ENCODE results near the gene PHC3.

PHC3 gene

DNA sequence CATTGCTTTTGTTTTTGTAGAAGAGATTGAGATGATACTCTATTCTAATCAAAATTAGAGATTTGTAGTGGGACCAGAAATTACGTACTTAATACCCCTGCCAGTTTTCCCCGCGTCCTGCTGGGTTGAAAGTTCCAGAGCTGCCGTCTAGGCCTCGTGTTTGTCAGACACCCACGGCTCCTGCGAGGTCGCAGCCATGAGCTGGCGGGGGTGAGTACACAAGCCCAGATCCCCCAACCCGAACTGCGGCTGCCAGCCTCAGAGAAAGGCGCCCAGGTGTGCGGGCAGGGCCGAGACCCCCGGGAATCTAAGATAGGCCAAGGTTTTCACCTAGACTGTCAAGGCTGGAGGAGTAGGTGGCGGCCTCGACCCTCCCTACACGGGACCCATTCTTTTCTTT is 117.4 kb downstream of the PHC3 start:
- TF ChIP-seq CTCF (IDR thresholded peaks at IDR 0.05; ENCODE audit: insufficient read depth, low read length, poor library complexity, severe bottlenecking) = no peak
- no peak overlapping the region for H3K4me3 ChIP-seq (replicated peaks; ENCODE audit: low read depth, low read length)
- no peak for DNase-seq (ENCODE audit: extremely low read depth, insufficient read length)
- no peaks in the 10 kb centered on the region for H3K27me3 ChIP-seq (replicated peaks; ENCODE audit: control insufficient read depth, insufficient read depth, low read length)
- H3K36me3 ChIP-seq (ENCODE audit: control insufficient read depth, insufficient read depth, low read length) = peaks cover 2% of the 10 kb centered on the region

DNA sequence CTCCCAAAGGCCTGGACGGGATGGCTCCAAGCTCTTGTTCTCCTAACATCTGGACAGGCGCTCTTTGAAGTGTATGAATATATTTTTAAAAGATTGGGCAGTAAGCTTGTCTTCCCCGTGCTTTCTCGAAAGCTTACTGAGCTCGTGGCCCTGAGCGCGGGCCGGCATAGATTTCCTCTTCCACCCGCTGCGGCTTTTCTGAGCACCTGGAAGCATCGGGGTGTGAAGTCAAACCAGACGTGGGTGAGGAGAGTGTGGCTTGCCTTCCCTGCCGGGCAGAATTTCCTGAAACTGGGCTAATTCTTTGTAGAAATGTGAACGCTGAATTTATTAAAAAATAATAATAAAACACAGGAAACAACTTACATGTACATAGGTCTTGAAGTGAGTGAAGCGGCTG is 117.8 kb downstream of the PHC3 start:
- no peak for TF ChIP-seq CTCF (IDR thresholded peaks at IDR 0.05; ENCODE audit: insufficient read depth, low read length, poor library complexity, severe bottlenecking)
- Histone ChIP-seq H3K36me3 (ENCODE audit: control insufficient read depth, insufficient read depth, low read length) (peaks cover 1% of the 10 kb centered on the region; the same call in 1 of the 2 replicates), H3K27me3 (replicated peaks; ENCODE audit: control insufficient read depth, insufficient read depth, low read length) (no peaks in the 10 kb centered on the region), H3K4me3 (replicated peaks; ENCODE audit: low read depth, low read length) (no peak overlapping the region)
- DNase-seq (ENCODE audit: extremely low read depth, insufficient read length) = no peak

GRCh38 chr3:170062769-170063168 is 118.8 kb downstream of the PHC3 start:
- peaks cover 1% of the 10 kb centered on the region; the same call in 1 of the 2 replicates for H3K36me3 ChIP-seq (ENCODE audit: control insufficient read depth, insufficient read depth, low read length)
- H3K4me3 ChIP-seq (replicated peaks; ENCODE audit: low read depth, low read length) = no peak overlapping the region
- no peaks in the 10 kb centered on the region for H3K27me3 ChIP-seq (replicated peaks; ENCODE audit: control insufficient read depth, insufficient read depth, low read length)
- no peak for TF ChIP-seq CTCF (IDR thresholded peaks at IDR 0.05; ENCODE audit: insufficient read depth, low read length, poor library complexity, severe bottlenecking)
- DNase-seq (ENCODE audit: extremely low read depth, insufficient read length) = no peak

DNA sequence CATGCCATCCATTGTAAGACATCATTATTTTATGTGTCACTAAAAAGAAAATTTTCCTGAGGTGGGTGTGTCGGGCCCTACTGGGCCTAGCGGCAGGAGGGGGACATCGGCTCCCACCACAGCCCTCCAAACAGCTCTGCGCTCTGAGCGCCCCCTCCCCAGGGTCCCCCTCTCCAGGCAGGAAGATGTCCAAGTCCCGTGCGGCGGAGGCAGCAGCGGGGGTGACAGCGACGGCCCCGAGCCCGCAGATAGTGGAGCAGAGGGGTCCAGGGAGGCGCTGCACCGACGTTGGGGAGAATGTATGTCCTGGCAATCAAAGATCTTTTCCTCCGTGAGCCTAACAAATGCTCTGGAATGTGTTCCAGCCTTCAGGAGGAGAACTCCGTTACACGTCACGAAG is 119.5 kb downstream of the PHC3 start:
- H3K36me3 ChIP-seq (ENCODE audit: control insufficient read depth, insufficient read depth, low read length) = peaks cover 1% of the 10 kb centered on the region; the same call in 1 of the 2 replicates
- DNase-seq (ENCODE audit: extremely low read depth, insufficient read length) = no peak
- no peak overlapping the region for H3K4me3 ChIP-seq (replicated peaks; ENCODE audit: low read depth, low read length)
- no peaks in the 10 kb centered on the region for H3K27me3 ChIP-seq (replicated peaks; ENCODE audit: control insufficient read depth, insufficient read depth, low read length)
- TF ChIP-seq CTCF (IDR thresholded peaks at IDR 0.05; ENCODE audit: insufficient read depth, low read length, poor library complexity, severe bottlenecking) = no peak

- Histone ChIP-seq H3K4me3 (replicated peaks; ENCODE audit: low read depth, low read length) (no peak overlapping the region), H3K27me3 (replicated peaks; ENCODE audit: control insufficient read depth, insufficient read depth, low read length) (no peaks in the 10 kb centered on the region), H3K36me3 (ENCODE audit: control insufficient read depth, insufficient read depth, low read length) (peaks cover 1% of the 10 kb centered on the region; the same call in 1 of the 2 replicates)
- DNase-seq (ENCODE audit: extremely low read depth, insufficient read length) = no peak
- TF ChIP-seq CTCF (IDR thresholded peaks at IDR 0.05; ENCODE audit: insufficient read depth, low read length, poor library complexity, severe bottlenecking) = no peak
Observed at GRCh38 chr3:170059447-170059846, 122.1 kb downstream of the PHC3 start.

GRCh38 chr3:170058127-170058526 is 123.4 kb downstream of the PHC3 start:
- Histone ChIP-seq H3K36me3 (ENCODE audit: control insufficient read depth, insufficient read depth, low read length) (peaks cover 1% of the 10 kb centered on the region; the same call in 1 of the 2 replicates), H3K4me3 (replicated peaks; ENCODE audit: low read depth, low read length) (no peak overlapping the region; the same call in 1 of the 2 replicates), H3K27me3 (replicated peaks; ENCODE audit: control insufficient read depth, insufficient read depth, low read length) (no peaks in the 10 kb centered on the region)
- DNase-seq (ENCODE audit: extremely low read depth, insufficient read length) = no peak
- TF ChIP-seq CTCF (IDR thresholded peaks at IDR 0.05; ENCODE audit: insufficient read depth, low read length, poor library complexity, severe bottlenecking) = no peak

Measured in GM06990 (cell line).